Measurements from ENCODE around the gene CD151.
A peak's percentile ranks its signal among the peaks of the same experiment; 100 is the strongest.

The CD151 gene

GRCh38 chr11:827897-828192 is 4.9 kb upstream of the CD151 start, which contains the start of gene CRACR2B:
CRACR2B (plus strand) TSS chr11:827919; CDS start chr11:828608, 689 bp downstream.
- DNase-seq: no peak

- DNase-seq: no peak
Observed at GRCh38 chr11:828506-829175, 4.1 kb upstream of the CD151 start.

- DNase-seq: no peak
Observed at GRCh38 chr11:829176-829846, 3.4 kb upstream of the CD151 start.

- no peak for DNase-seq
Observed at GRCh38 chr11:829847-830294, 2.9 kb upstream of the CD151 start.

- peak in 24 of 56 donors; percentile 5 to 77 (median 43) for DNase-seq
Observed at GRCh38 chr11:830295-831117, 2.2 kb upstream of the CD151 start.

GRCh38 chr11:831118-831864 is 1.5 kb upstream of the CD151 start:
- no peak for DNase-seq

- DNase-seq: no peak
Observed at GRCh38 chr11:831961-832528, 707 bp upstream of the CD151 start.

- DNase-seq: peak in 1 of 56 donors; percentile 57
Observed at GRCh38 chr11:833114-833791, 501 bp downstream of the CD151 start.

- no peak for DNase-seq
Observed at GRCh38 chr11:833849-834311, 1.1 kb downstream of the CD151 start.

GRCh38 chr11:834371-835316 is 1.9 kb downstream of the CD151 start:
- peak in 7 of 56 donors; percentile 17 to 53 (median 28) for DNase-seq

- DNase-seq: no peak
Observed at GRCh38 chr11:836274-836673, 3.5 kb downstream of the CD151 start.

- no peak for DNase-seq
Observed at GRCh38 chr11:836700-837099, 3.9 kb downstream of the CD151 start.

GRCh38 chr11:837189-837989 is 4.6 kb downstream of the CD151 start:
- DNase-seq: no peak

GRCh38 chr11:837990-838307 is 5.2 kb downstream of the CD151 start:
- DNase-seq: no peak

GRCh38 chr11:838441-839279 is 5.9 kb downstream of the CD151 start:
- no peak for DNase-seq

- DNase-seq: no peak
Observed at GRCh38 chr11:839280-839623, 6.5 kb downstream of the CD151 start.

- DNase-seq: no peak
Observed at GRCh38 chr11:839875-840617, 7.3 kb downstream of the CD151 start.

Data from nucleus accumbens (tissue), 56 donors.